WERI-Rb-1 (cell line): ENCODE data around the gene NTF3.

ENCODE experiments used
- DNase-seq: peaks from one replicate; pipeline ENCODE4 v3.0.0-alpha.2; 2020
- H3K27ac ChIP-seq: fragments of 250-450 bp; sonication (Bioruptor Pico); 2 replicates; pipeline ENCODE4 v1.5.1; 2020; ENCODE audit warnings: mild to moderate bottlenecking, moderate library complexity
- H3K27me3 ChIP-seq: fragments of 250-450 bp; sonication (Bioruptor Pico); 2 replicates; pipeline ENCODE4 v1.5.1; 2021; ENCODE audit warnings: mild to moderate bottlenecking, low read depth, moderate library complexity; ENCODE audit not compliant: insufficient read depth, severe bottlenecking
- H3K36me3 ChIP-seq: fragments of 250-450 bp; sonication (Bioruptor Pico); 2 replicates; pipeline ENCODE4 v1.5.1; 2020; ENCODE audit warnings: mild to moderate bottlenecking, moderate library complexity
- H3K4me3 ChIP-seq: 2 replicates; pipeline ENCODE4 v1.5.1; 2011; ENCODE audit warnings: low read depth, mild to moderate bottlenecking, control low read depth, low read length
- H3K9me3 ChIP-seq: fragments of 250-450 bp; sonication (Bioruptor Pico); 2 replicates; pipeline ENCODE4 v1.5.1; 2021; ENCODE audit warnings: mild to moderate bottlenecking, moderate library complexity; ENCODE audit not compliant: severe bottlenecking
- CTCF ChIP-seq: IDR thresholded peaks from 2 replicates; pipeline ENCODE4 v1.5.1; 2011; ENCODE audit warnings: low read depth, mild to moderate bottlenecking, control low read depth, inconsistent platforms, low read length

The NTF3 gene

GRCh38 chr12:5392961-5393360 lies 38.9 kb upstream of the NTF3 start:
- no peak for DNase-seq
- Histone ChIP-seq H3K27ac (no peak overlapping the region), H3K9me3 (no peaks in the 10 kb centered on the region), H3K27me3 (no peaks in the 10 kb centered on the region), H3K4me3 (no peak overlapping the region), H3K36me3 (no peaks in the 10 kb centered on the region)
- no peak for TF ChIP-seq CTCF

- no peaks in the 10 kb centered on the region for H3K36me3 ChIP-seq
- H3K9me3 ChIP-seq: no peaks in the 10 kb centered on the region
- no peak for TF ChIP-seq CTCF
- DNase-seq: peak; percentile 8
- H3K27ac ChIP-seq: no peak overlapping the region
- no peak overlapping the region for H3K4me3 ChIP-seq
- H3K27me3 ChIP-seq: no peaks in the 10 kb centered on the region
These were observed 36.3 kb upstream of the NTF3 start for GRCh38 chr12:5395443-5396271.

- no peak for TF ChIP-seq CTCF
- no peaks in the 10 kb centered on the region for H3K36me3 ChIP-seq
- no peak for DNase-seq
- no peak overlapping the region for H3K27ac ChIP-seq
- H3K4me3 ChIP-seq: no peak overlapping the region
- no peaks in the 10 kb centered on the region for H3K9me3 ChIP-seq
- no peaks in the 10 kb centered on the region for H3K27me3 ChIP-seq
These were observed 35.4 kb upstream of the NTF3 start for GRCh38 chr12:5396541-5396940.

GRCh38 chr12:5399266-5399665 lies 32.6 kb upstream of the NTF3 start:
- H3K4me3 ChIP-seq: no peak overlapping the region
- no peak for TF ChIP-seq CTCF
- no peaks in the 10 kb centered on the region for H3K36me3 ChIP-seq
- no peak for DNase-seq
- H3K9me3 ChIP-seq: no peaks in the 10 kb centered on the region
- H3K27ac ChIP-seq: no peak overlapping the region
- H3K27me3 ChIP-seq: no peaks in the 10 kb centered on the region

- Histone ChIP-seq H3K9me3 (no peaks in the 10 kb centered on the region), H3K27me3 (no peaks in the 10 kb centered on the region), H3K36me3 (no peaks in the 10 kb centered on the region), H3K4me3 (no peak overlapping the region), H3K27ac (no peak overlapping the region)
- DNase-seq: no peak
- TF ChIP-seq CTCF: no peak
These were observed 29.6 kb upstream of the NTF3 start for GRCh38 chr12:5402009-5402935.
